Cerebellar nuclear complex (tissue), 1 donor: Measurements from ENCODE around the gene SLC39A1.

ENCODE experiments used
- DNase-seq, 2 experiments: peaks; one replicate each; lab custom pipeline; 2025; lab: John Stamatoyannopoulos, UW

The SLC39A1 gene

DNA sequence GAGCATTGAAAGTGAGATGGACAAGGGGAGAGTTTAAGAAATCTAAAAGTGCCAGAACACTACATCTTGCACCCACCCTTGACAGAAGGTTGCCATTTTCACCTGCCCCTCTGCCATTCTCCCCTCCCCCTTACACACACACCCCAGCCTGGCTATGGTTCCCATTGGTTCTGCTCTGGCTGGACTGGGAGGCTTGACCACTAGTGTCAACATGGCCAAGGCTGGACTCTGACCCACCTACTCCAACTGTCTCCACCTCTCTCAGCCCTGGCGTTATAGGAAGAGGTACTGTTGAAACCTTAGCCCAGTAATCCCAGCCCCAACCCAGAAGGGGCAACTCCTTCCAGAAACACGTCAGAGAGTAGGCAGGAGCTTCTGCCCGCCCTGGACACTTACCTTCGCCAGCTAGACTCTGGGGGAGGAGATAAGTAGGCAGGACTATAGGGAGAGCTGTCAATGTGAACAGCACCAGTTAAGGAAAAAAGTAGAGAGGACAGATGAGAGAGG lies 9.4 kb downstream of the SLC39A1 start:
- DNase-seq = no peak

- DNase-seq = no peak
Observed at GRCh38 chr1:153951801-153952200, 11.5 kb downstream of the SLC39A1 start.

DNA sequence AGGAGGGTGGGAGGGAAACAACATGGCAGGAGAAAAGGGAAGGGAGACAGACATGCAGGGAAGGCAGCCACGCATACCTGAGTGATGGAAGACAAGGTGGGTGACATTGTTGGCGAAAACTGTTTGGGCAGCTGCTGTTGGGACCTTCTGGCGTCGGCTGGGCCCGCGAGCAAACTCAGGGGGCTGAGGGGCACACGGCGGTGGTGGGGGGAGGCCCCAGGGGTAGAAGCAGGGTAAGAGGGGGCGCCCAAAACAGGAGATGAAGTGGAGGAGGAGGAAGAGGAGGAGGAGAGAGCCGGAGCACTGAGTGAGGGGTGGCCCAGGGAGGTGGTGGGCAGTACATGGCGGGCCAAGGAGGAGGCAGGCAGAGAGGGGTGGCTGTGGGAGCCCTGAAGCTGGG lies 12.2 kb downstream of the SLC39A1 start:
- no peak for DNase-seq

DNA sequence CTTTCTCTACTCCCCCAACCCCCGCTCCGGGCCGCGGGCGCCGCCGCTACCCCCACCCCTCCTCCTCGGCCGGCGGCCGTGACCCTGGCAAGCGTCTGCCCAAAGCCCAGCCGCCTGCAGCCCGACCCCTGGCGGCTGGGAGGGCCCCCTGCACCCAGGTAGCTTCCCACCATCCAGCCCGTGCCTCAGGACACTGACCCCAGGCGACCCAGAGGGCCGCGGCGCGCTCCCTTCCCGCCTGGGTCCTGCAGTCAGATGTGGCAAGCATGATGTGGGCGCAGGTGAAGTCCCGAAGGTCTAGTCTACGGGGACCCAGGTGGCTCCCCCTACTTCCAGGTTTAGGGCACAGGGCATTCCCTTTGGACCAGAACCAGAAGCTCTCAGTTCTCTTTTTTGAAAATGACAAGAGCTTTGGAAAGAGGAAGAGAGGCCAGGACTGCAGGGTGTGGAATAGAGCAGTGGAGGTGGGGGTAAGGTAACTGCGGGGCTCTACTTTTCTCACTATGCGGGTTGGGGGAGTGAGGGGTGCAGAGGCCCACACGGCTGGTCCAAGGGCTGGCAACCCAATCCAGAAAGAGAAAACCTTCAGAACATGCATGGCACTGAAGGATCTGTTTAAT lies 16.6 kb downstream of the SLC39A1 start, which contains the start of gene DENND4B:
Gene DENND4B (minus strand): TSS at position 97 of the 620 bp plus-strand sequence. CDS start 2,344 bp downstream, outside the sequence.
- peak in 1 of 2 experiments; percentile 33 for DNase-seq

DNA sequence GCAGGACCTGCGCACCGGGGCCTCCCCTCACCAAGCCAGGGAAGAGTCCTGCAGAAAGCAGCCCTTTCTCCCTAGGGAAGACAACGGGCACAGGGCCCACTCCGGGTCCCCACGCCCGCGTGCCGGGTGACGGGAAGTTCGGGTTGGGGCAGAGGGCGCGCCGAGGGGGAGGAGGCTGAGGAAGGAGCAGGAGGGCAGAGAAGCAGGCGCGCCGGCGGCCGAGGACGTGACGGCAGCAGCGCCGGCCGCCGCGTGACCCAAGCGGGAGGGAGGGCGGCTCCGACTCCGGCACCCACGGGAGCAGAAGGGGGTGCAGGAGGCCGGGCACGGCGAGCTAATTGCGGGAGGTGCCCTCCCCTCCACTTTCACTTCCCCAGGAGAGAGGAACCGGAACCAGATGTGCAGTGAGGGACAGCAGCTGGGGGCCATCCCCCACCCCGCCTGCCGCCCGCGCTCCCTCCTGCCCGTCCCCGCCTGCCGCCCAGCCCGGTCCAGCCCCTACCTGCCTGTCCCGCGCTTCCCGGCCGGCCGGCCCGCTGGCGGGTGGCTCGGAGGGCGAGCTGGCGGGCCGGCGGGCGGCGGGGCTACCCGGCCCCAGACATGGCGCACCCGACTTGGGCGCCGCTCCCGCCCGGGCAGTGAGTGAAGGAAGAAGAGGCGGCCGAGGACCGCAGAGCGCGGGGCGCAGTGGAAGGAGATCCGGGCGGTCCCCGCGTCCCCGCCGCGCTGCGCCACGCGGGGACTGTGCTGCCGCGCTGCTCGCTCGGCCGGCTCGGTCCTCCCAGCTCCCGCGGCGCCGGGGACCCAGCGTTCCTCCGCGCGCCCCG lies 17.3 kb downstream of the SLC39A1 start:
- no peak for DNase-seq

DNA sequence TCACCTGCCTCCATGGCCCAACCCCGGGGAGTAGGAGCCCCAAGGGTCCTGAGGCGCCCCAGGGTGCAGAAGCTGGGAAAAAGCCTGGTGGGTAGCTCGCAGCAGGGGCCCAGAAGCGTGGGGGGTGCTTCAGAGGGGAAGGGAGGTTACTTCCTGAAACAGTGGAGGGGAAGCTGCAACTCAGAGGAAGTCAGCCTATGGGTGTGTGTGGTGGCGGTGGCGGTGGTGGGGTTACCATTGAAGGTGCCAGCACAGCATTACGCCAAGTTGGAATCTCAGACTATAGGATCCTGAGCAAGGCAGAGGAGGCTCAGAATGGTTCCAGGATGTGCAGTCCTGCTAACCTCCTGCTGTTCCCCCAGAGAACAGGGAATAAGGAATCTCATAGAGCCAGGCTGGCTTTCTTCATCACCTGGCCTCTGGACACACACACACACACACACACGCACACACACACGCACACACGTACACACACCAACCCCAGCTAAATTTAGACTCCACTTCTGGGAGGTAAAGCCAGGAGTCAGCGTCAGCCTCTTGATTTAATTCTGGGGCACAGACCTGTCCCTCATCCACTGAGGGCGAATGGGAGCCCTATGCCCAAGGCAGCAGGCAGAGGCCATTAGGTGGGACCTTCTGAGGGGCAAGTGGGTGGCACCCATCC lies 18.1 kb downstream of the SLC39A1 start:
- no peak for DNase-seq

GRCh38 chr1:153944827-153945117 lies 18.6 kb downstream of the SLC39A1 start:
- DNase-seq = no peak

GRCh38 chr1:153944005-153944826 lies 19.1 kb downstream of the SLC39A1 start:
- DNase-seq = no peak

DNA sequence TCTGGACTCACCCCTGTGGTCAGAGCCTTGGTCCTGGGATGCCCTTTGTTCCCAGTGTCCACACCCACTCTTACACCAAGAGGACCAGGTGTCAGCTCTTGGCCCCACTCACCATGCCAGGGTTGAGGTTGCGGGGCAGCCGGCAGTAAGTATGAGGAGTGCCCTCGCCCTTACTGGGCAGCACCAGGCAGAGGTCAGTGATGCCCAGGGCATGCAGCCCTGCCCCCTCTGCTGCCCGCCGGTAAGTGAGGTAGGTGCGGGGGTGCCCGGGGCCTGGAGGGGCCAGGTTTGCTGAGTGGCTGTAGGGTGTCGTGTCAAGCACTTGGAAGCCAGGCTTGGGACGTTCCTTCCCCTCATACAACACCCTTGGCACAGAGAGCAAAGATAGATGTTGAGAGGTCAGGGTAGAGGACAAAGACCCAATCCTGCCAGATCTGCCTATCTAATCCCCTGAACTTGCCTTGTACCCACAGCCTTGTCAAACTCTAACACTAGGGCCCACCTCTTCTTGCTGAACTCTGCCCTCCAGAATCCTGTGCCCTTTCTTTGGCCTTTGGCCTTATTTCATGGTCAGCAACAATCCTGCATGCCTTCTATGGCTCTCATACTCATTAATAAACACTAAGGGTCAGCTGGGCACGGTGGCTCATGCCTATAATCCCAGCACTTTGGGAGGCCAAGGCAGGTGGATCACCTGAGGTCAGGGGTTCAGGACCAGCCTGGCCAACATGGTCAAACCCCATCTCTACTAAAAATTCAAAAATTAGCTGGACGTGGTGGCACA lies 20.4 kb downstream of the SLC39A1 start:
- no peak for DNase-seq

GRCh38 chr1:153941826-153942725 lies 21.3 kb downstream of the SLC39A1 start:
- DNase-seq = no peak

DNA sequence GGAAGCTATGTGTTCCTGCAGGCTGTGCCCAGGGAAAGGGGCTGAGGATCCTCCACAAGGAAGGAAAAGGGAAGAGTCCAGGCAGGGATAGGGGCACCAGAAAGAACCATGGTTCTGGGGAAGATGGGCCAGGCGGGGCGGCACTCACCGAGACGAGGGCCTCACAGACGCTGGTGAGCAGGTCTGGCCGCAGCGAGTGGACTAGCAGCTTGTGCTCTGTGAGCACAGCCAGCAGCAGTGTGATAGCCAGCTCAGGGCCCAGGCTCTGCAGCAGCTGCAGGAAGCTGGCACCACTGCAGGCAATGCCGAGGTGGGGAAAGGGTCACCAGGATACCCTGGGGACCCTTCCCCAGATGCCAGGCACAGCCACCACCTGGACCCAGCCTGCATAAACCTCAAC lies 22.6 kb downstream of the SLC39A1 start:
- no peak for DNase-seq

- no peak for DNase-seq
Observed at GRCh38 chr1:153939476-153939875, 23.9 kb downstream of the SLC39A1 start.

GRCh38 chr1:153938996-153939395 lies 24.3 kb downstream of the SLC39A1 start:
- DNase-seq = no peak

DNA sequence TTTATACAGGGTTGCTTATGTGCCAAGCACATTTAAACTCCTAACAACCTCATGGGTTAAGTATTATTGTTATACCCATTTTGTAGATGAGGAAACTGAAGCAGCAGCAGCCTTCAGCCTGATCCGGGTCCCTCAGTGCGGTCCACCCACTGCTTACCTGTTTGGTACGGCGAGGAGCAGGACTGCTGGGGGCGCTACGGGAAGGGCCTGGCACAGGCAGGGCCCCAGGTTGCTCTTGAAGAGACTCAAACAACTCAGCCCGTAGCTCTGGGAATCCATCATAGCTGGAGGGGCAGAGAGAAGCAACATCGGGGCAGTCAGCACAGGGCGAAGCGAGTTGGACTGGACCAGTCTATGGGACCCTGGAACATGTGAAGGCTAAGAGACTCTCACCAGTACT lies 26.0 kb downstream of the SLC39A1 start:
- no peak for DNase-seq

- DNase-seq = no peak
Observed at GRCh38 chr1:153936011-153936802, 27.1 kb downstream of the SLC39A1 start.

GRCh38 chr1:153934746-153935145 lies 28.6 kb downstream of the SLC39A1 start:
- DNase-seq = no peak

- DNase-seq = no peak
Observed at GRCh38 chr1:153933955-153934354, 29.4 kb downstream of the SLC39A1 start.

- no peak for DNase-seq
Observed at GRCh38 chr1:153933430-153933829, 29.9 kb downstream of the SLC39A1 start.
